WI38 (cell line): Measurements from ENCODE around the gene SLC16A6.

Experiments used
- H3K4me3 ChIP-seq: 2 replicates; pipeline ENCODE4 v1.5.1; 2011; ENCODE audit warnings: low read depth, mild to moderate bottlenecking, control low read depth, low read length
- CTCF ChIP-seq: IDR thresholded peaks from 2 replicates; pipeline ENCODE4 v1.5.1; 2012; ENCODE audit warnings: low read depth, mild to moderate bottlenecking, control low read depth, low read length

SLC16A6 gene

GRCh38 chr17:68293490-68294195 is 2.7 kb upstream of the SLC16A6 start:
- no peak for TF ChIP-seq CTCF
- no peak overlapping the region for H3K4me3 ChIP-seq

- no peak overlapping the region for H3K4me3 ChIP-seq
Observed at GRCh38 chr17:68292689-68293040, 1.7 kb upstream of the SLC16A6 start.

GRCh38 chr17:68291836-68292688 is 1.1 kb upstream of the SLC16A6 start:
- no peak for TF ChIP-seq CTCF

More at GRCh38 chr17:68292689-68293040, 1.7 kb upstream of the SLC16A6 start:
- no peak for TF ChIP-seq CTCF

GRCh38 chr17:68290268-68290954 is 516 bp downstream of the SLC16A6 start:
- no peak for TF ChIP-seq CTCF
- H3K4me3 ChIP-seq: peak overlapping the region; percentile 69

More at GRCh38 chr17:68291836-68292688, 1.1 kb upstream of the SLC16A6 start:
- H3K4me3 ChIP-seq: peak overlapping the region; percentile 69

GRCh38 chr17:68289936-68290267 is 1.0 kb downstream of the SLC16A6 start:
- H3K4me3 ChIP-seq: peak overlapping the region; percentile 69; the same call in 1 of the 2 replicates
- TF ChIP-seq CTCF: no peak

- no peak overlapping the region for H3K4me3 ChIP-seq
- TF ChIP-seq CTCF: no peak
Observed at GRCh38 chr17:68289473-68289872, 1.5 kb downstream of the SLC16A6 start.

GRCh38 chr17:68288804-68289203 is 2.1 kb downstream of the SLC16A6 start:
- TF ChIP-seq CTCF: no peak
- no peak overlapping the region for H3K4me3 ChIP-seq
